HEK293 (cell line): ENCODE measurements around the gene ZNF687.

ENCODE experiments used
- CTCF ChIA-PET: fragments of 350-600 bp; formaldehyde crosslinking; extraction: SDS; loops from one replicate; lab custom pipeline; 2021; ENCODE audit warnings: antibody characterized with exemption; lab: Yijun Ruan, JAX
- POLR2A ChIA-PET: fragments of 300-600 bp; formaldehyde crosslinking; extraction: SDS; loops from one replicate; lab custom pipeline; 2020; ENCODE audit warnings: antibody characterized with exemption, inconsistent platforms; lab: Yijun Ruan, JAX
- H3K27ac ChIP-seq: fragments of 200-500 bp; sonication (Bioruptor generic); 2 replicates; pipeline ENCODE4 v1.5.1; 2014; ENCODE audit warnings: low read depth, low read length, control low read depth, inconsistent platforms; ENCODE audit errors: extremely low read depth
- H3K36me3 ChIP-seq, 2 experiments: fragments of 200-500 bp in 1 of 2; sonication (Bioruptor generic) in 1 of 2; 1 replicate in 1 of 2; 2 replicates in 1 of 2; pipeline ENCODE4 v1.5.1; 2014 to 2017; ENCODE audit warnings: inconsistent platforms in 2 of 2, low read length in 2 of 2; ENCODE audit not compliant: control insufficient read depth in 2 of 2, insufficient read depth in 1 of 2
- H3K4me1 ChIP-seq: fragments of 200-500 bp; sonication (Bioruptor generic); 2 replicates; pipeline ENCODE4 v1.5.1; 2014; ENCODE audit warnings: mild to moderate bottlenecking, low read length, inconsistent platforms; ENCODE audit not compliant: control insufficient read depth, insufficient read depth
- H3K4me3 ChIP-seq: 2 replicates; pipeline ENCODE4 v1.5.1; 2011; ENCODE audit warnings: low read depth, mild to moderate bottlenecking, control low read depth, low read length, moderate library complexity
- H3K9me3 ChIP-seq: fragments of 200-500 bp; sonication (Bioruptor generic); 2 replicates; pipeline ENCODE4 v1.5.1; 2014; ENCODE audit warnings: low read depth, low read length, inconsistent platforms; ENCODE audit not compliant: control insufficient read depth, insufficient read depth
- GLI2 ChIP-seq: fragments of 450-650 bp; formaldehyde crosslinking; IDR thresholded peaks from 2 replicates; pipeline ENCODE4; 2017; ENCODE audit warnings: missing biosample characterization, missing genetic modification characterization, low read depth, borderline replicate concordance
- GLIS2 ChIP-seq: fragments of 450-650 bp; formaldehyde crosslinking; IDR thresholded peaks from 2 replicates; pipeline ENCODE4 v1.5.1; 2016; ENCODE audit warnings: missing biosample characterization, missing genetic modification characterization
- HOXD13 ChIP-seq: sonication (generic); formaldehyde crosslinking; IDR thresholded peaks from 2 replicates; pipeline ENCODE4 v1.8.0; 2022; ENCODE audit warnings: missing genetic modification reagents, borderline replicate concordance
- REPIN1 ChIP-seq: fragments of 450-650 bp; formaldehyde crosslinking; IDR thresholded peaks from 2 replicates; pipeline ENCODE4 v1.5.1; 2017; ENCODE audit warnings: missing biosample characterization, missing genetic modification characterization, low read depth
- ZNF121 ChIP-seq: fragments of 450-650 bp; formaldehyde crosslinking; IDR thresholded peaks from 2 replicates; pipeline ENCODE4 v1.5.1; 2016; ENCODE audit warnings: missing biosample characterization, missing genetic modification characterization
- ZNF140 ChIP-seq: fragments of 450-650 bp; formaldehyde crosslinking; IDR thresholded peaks from 2 replicates; pipeline ENCODE4 v1.5.1; 2016; ENCODE audit warnings: missing biosample characterization, missing genetic modification characterization
- ZNF335 ChIP-seq: fragments of 450-650 bp; formaldehyde crosslinking; conservative IDR thresholded peaks from 2 replicates; pipeline ENCODE4 v1.5.1; 2016; ENCODE audit warnings: missing biosample characterization, missing genetic modification characterization
- ZNF341 ChIP-seq: fragments of 450-650 bp; formaldehyde crosslinking; IDR thresholded peaks from 2 replicates; pipeline ENCODE4; 2016; ENCODE audit warnings: low read depth, missing biosample characterization, missing genetic modification characterization
- ZNF391 ChIP-seq: fragments of 450-650 bp; formaldehyde crosslinking; IDR thresholded peaks from 2 replicates; pipeline ENCODE4 v1.5.1; 2016; ENCODE audit warnings: low read depth, missing biosample characterization, missing genetic modification characterization, borderline replicate concordance
- ZNF501 ChIP-seq: fragments of 450-650 bp; formaldehyde crosslinking; IDR thresholded peaks from 2 replicates; pipeline ENCODE4 v1.5.1; 2016; ENCODE audit warnings: missing biosample characterization, missing genetic modification characterization
- ZNF544 ChIP-seq: fragments of 450-650 bp; formaldehyde crosslinking; IDR thresholded peaks from 2 replicates; pipeline ENCODE4 v1.5.0; 2017; ENCODE audit warnings: missing biosample characterization, missing genetic modification characterization
- ZNF600 ChIP-seq: fragments of 450-650 bp; formaldehyde crosslinking; IDR thresholded peaks from 2 replicates; pipeline ENCODE4 v1.5.1; 2016; ENCODE audit warnings: missing biosample characterization, missing genetic modification characterization
- ZNF660 ChIP-seq: fragments of 450-650 bp; IDR thresholded peaks from 2 replicates; pipeline ENCODE4 v1.5.1; 2018; ENCODE audit warnings: missing biosample characterization, mild to moderate bottlenecking, missing genetic modification characterization
- ZNF747 ChIP-seq: fragments of 450-650 bp; formaldehyde crosslinking; IDR thresholded peaks from 2 replicates; pipeline ENCODE4 v1.5.1; 2016; ENCODE audit warnings: missing biosample characterization, missing genetic modification characterization
- ZXDB ChIP-seq: fragments of 450-650 bp; formaldehyde crosslinking; IDR thresholded peaks from 2 replicates; pipeline ENCODE4 v1.5.1; 2016; ENCODE audit warnings: missing biosample characterization, missing genetic modification characterization
- TF ChIP-seq, protein P1 (sequence below): sonication (generic); formaldehyde crosslinking; IDR thresholded peaks from 2 replicates; pipeline ENCODE4 v1.8.1; 2022; ENCODE audit warnings: mild to moderate bottlenecking, moderate library complexity, missing genetic modification reagents
- TF ChIP-seq, protein P2 (sequence below): fragments of 450-650 bp; formaldehyde crosslinking; IDR thresholded peaks from 2 replicates; pipeline ENCODE4 v1.5.1; 2017; ENCODE audit warnings: missing biosample characterization, missing genetic modification characterization
- TF ChIP-seq, protein P3 (sequence below): fragments of 450-650 bp; formaldehyde crosslinking; IDR thresholded peaks from 2 replicates; pipeline ENCODE4 v1.5.1; 2016; ENCODE audit warnings: missing biosample characterization, missing genetic modification characterization
- TF ChIP-seq, protein P4 (sequence below): fragments of 450-650 bp; formaldehyde crosslinking; IDR thresholded peaks from 2 replicates; pipeline ENCODE4 v1.5.1; 2017; ENCODE audit warnings: missing biosample characterization, missing genetic modification characterization
- TF ChIP-seq, protein P5 (sequence below): fragments of 450-650 bp; formaldehyde crosslinking; IDR thresholded peaks from 2 replicates; pipeline ENCODE4 v1.5.1; 2017; ENCODE audit warnings: missing biosample characterization, missing genetic modification characterization

The ZNF687 gene

DNA sequence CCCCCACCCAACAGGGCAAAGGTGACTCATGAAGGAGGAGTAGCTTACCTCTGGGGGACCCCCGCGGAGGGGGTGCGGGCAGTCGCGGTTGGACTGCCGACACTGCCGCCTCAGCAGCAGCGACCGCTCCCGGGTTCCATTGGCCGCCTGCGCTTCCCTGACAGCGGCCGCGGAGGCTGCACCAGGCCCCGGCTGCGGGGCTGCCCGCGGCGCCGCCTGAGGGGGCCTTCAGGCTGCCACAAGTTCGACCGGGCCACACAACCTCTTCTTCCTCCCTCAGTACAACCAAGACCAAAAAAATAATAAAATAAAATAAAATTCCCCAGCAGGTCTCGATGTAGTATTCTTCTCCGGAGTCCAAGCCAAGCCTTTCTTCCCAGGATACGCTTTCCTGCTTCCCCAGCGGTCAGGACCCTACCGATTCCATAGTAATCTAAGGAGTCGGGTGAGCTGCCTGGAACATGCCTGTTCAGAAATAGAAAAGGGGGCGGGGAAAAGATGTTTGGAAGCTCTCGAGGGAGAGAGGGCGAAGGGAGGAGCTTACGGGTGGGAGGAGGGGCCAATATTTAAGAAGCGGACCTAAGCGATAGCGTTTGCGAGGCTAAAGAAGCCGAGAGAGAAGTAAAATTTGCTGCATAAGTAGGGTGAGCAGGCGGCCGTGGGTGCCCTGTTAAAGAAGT, 45.3 kb downstream of the ZNF687 start, which contains the start of gene PI4KB (continued):
- TF ChIP-seq ZNF747 (tag by site-specific recombination) (no peak), ZNF140 (tag by site-specific recombination) (no peak), GLIS2 (peak; percentile 45; the same call in 1 of the 2 replicates)

DNA sequence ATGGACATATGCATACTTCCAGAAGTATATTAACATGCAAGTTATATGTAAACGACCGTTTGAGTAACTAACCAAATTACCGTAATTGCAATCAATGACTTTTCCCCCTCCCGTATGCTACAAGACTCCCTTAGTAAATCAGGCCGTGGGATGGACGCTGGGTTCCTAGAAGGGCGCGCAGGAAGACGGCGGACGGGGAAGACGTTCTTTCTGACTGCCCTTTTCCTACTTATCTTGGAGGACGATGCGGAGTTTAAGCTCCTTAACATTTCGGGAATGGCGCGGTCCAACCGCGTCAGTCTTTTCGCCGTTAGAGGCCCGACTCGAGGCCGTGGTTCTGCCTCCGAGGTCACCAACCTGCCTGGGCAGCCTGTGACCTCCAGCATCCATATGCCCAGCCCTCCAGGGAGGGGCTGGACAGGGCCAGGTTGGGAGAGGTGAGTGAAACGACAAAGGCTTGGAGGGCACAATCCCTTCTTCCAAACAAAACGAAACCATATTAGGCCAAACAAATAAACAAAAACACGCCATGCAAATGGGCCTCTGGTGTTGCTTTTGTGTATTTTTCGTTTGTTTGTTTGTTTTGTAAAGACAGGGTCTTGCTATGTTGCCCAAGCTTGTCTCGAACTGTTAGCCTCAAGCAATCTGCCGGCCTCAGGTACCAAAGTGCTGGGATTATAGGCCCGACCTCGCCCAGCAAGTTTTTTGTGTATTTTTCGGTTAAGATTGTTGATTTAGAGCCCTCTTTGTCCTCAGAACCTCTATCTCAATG, 46.0 kb downstream of the ZNF687 start:
- H3K27ac ChIP-seq: peak overlapping the region; percentile 85
- peak; percentile 59; the same call in 1 of the 2 replicates for TF ChIP-seq ZNF121 (tag by site-specific recombination)
- no peak for TF ChIP-seq ZXDB (tag by site-specific recombination)
- no peak for TF ChIP-seq HOXD13 (CRISPR knock-in tag)
- 0 out of 2 replicates have a peak, but pooled peaks have one; percentile 35 for TF ChIP-seq REPIN1 (tag by site-specific recombination)
- peak; percentile 40; the same call in 1 of the 2 replicates for TF ChIP-seq ZNF600 (tag by site-specific recombination)
- TF ChIP-seq, protein P1, sequence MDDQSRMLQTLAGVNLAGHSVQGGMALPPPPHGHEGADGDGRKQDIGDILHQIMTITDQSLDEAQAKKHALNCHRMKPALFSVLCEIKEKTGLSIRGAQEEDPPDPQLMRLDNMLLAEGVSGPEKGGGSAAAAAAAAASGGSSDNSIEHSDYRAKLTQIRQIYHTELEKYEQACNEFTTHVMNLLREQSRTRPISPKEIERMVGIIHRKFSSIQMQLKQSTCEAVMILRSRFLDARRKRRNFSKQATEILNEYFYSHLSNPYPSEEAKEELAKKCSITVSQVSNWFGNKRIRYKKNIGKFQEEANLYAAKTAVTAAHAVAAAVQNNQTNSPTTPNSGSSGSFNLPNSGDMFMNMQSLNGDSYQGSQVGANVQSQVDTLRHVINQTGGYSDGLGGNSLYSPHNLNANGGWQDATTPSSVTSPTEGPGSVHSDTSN: no peak
- peak; percentile 24; the same call in 1 of the 2 replicates for TF ChIP-seq ZNF660 (tag by site-specific recombination)
- TF ChIP-seq, protein P2, sequence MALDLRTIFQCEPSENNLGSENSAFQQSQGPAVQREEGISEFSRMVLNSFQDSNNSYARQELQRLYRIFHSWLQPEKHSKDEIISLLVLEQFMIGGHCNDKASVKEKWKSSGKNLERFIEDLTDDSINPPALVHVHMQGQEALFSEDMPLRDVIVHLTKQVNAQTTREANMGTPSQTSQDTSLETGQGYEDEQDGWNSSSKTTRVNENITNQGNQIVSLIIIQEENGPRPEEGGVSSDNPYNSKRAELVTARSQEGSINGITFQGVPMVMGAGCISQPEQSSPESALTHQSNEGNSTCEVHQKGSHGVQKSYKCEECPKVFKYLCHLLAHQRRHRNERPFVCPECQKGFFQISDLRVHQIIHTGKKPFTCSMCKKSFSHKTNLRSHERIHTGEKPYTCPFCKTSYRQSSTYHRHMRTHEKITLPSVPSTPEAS (tag by site-specific recombination): no peak
- 0 out of 2 replicates have a peak, but pooled peaks have one; percentile 34 for TF ChIP-seq ZNF501 (tag by site-specific recombination)
- TF ChIP-seq ZNF341 (tag by site-specific recombination): 0 out of 2 replicates have a peak, but pooled peaks have one; percentile 25
- TF ChIP-seq, protein P3, sequence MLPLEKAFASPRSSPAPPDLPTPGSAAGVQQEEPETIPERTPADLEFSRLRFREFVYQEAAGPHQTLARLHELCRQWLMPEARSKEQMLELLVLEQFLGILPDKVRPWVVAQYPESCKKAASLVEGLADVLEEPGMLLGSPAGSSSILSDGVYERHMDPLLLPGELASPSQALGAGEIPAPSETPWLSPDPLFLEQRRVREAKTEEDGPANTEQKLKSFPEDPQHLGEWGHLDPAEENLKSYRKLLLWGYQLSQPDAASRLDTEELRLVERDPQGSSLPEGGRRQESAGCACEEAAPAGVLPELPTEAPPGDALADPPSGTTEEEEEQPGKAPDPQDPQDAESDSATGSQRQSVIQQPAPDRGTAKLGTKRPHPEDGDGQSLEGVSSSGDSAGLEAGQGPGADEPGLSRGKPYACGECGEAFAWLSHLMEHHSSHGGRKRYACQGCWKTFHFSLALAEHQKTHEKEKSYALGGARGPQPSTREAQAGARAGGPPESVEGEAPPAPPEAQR (tag by site-specific recombination): 0 out of 2 replicates have a peak, but pooled peaks have one; percentile 25
- TF ChIP-seq, protein P4, sequence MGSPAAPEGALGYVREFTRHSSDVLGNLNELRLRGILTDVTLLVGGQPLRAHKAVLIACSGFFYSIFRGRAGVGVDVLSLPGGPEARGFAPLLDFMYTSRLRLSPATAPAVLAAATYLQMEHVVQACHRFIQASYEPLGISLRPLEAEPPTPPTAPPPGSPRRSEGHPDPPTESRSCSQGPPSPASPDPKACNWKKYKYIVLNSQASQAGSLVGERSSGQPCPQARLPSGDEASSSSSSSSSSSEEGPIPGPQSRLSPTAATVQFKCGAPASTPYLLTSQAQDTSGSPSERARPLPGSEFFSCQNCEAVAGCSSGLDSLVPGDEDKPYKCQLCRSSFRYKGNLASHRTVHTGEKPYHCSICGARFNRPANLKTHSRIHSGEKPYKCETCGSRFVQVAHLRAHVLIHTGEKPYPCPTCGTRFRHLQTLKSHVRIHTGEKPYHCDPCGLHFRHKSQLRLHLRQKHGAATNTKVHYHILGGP (tag by site-specific recombination): peak; percentile 46; the same call in 1 of the 2 replicates
- TF ChIP-seq, protein P5, sequence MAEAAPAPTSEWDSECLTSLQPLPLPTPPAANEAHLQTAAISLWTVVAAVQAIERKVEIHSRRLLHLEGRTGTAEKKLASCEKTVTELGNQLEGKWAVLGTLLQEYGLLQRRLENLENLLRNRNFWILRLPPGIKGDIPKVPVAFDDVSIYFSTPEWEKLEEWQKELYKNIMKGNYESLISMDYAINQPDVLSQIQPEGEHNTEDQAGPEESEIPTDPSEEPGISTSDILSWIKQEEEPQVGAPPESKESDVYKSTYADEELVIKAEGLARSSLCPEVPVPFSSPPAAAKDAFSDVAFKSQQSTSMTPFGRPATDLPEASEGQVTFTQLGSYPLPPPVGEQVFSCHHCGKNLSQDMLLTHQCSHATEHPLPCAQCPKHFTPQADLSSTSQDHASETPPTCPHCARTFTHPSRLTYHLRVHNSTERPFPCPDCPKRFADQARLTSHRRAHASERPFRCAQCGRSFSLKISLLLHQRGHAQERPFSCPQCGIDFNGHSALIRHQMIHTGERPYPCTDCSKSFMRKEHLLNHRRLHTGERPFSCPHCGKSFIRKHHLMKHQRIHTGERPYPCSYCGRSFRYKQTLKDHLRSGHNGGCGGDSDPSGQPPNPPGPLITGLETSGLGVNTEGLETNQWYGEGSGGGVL (tag by site-specific recombination): no peak
- no peak for TF ChIP-seq ZNF544 (tag by site-specific recombination)
- TF ChIP-seq GLI2 (tag by site-specific recombination): no peak
- peak; percentile 68; the same call in 1 of the 2 replicates for TF ChIP-seq ZNF335 (tag by site-specific recombination)
- TF ChIP-seq ZNF391 (tag by site-specific recombination): 0 out of 2 replicates have a peak, but pooled peaks have one; percentile 15
- no peaks in the 10 kb centered on the region for H3K9me3 ChIP-seq
- H3K4me1 ChIP-seq: peaks cover 3% of the 10 kb centered on the region; the same call in 1 of the 2 replicates
- peak overlapping the region; percentile 33 for H3K4me3 ChIP-seq
- POLR2A ChIA-PET: interaction anchor here (0.8 to 7.8 kb wide), 16 partner anchors 9 to 244 kb away, joined by 3 to 56 read pairs (median 8); partner anchors contain the start of genes PSMB4, SELENBP1, TUFT1 and VPS72
- H3K36me3 ChIP-seq: peaks cover 0 to 28% of the 10 kb centered on the region in 2 experiments; a peak in 2 of 3 replicates
- CTCF ChIA-PET: interaction anchor here (1.2 to 7.4 kb wide), 4 partner anchors 12 to 46 kb away, joined by 3 to 63 read pairs (median 16); partner anchors contain the start of gene ZNF687
